Neural progenitor cell (in vitro differentiated cells): ENCODE measurements around the gene SAPCD1. TPM values are rescaled to one million over a fixed set of nuclear protein-coding genes. Genes with fewer than 3 reads are reported as not detected.

Experiments used
- DNase-seq: peaks from one replicate; pipeline ENCODE4 v3.0.0-alpha.2; 2016; ENCODE audit warnings: low spot score
- H2AFZ ChIP-seq: fragments of 200-600 bp; sonication (generic); replicated peaks from 2 replicates; pipeline ENCODE4 v1.6.1; 2016; ENCODE audit warnings: antibody characterized with exemption
- H3F3A ChIP-seq: fragments of 200-600 bp; sonication (generic); 2 replicates; pipeline ENCODE4 v1.6.1; 2016; ENCODE audit warnings: antibody characterized with exemption, low read depth
- H3K27ac ChIP-seq: fragments of 200-600 bp; sonication (generic); 2 replicates; pipeline ENCODE4 v1.5.1; 2016; ENCODE audit warnings: mild to moderate bottlenecking
- H3K27me3 ChIP-seq: fragments of 200-600 bp; sonication (generic); 2 replicates; pipeline ENCODE4 v1.6.1; 2016; ENCODE audit warnings: mild to moderate bottlenecking, moderate library complexity
- H3K36me3 ChIP-seq: fragments of 200-600 bp; sonication (generic); 2 replicates; pipeline ENCODE4 v1.5.1; 2016
- H3K4me1 ChIP-seq: fragments of 200-600 bp; sonication (generic); 2 replicates; pipeline ENCODE4 v1.6.1; 2016; ENCODE audit warnings: mixed run types
- H3K4me2 ChIP-seq: fragments of 200-600 bp; sonication (generic); 2 replicates; pipeline ENCODE4 v1.6.1; 2016
- H3K4me3 ChIP-seq: fragments of 200-600 bp; sonication (generic); 2 replicates; pipeline ENCODE4 v1.5.1; 2016
- H3K79me2 ChIP-seq: fragments of 200-600 bp; sonication (generic); 2 replicates; pipeline ENCODE4 v1.6.1; 2016; ENCODE audit warnings: low read depth
- H3K9ac ChIP-seq: fragments of 200-600 bp; sonication (generic); 2 replicates; pipeline ENCODE4 v1.6.1; 2016
- H3K9me3 ChIP-seq: fragments of 200-600 bp; sonication (generic); 2 replicates; pipeline ENCODE4 v1.5.1; 2016; ENCODE audit warnings: low read depth
- H4K20me1 ChIP-seq: fragments of 200-600 bp; sonication (generic); 2 replicates; pipeline ENCODE4 v1.6.1; 2016; ENCODE audit warnings: low read depth
- H3K27ac Mint-ChIP-seq: 3 replicates; pipeline ENCODE4 v1.8.0; 2021; ENCODE audit warnings: mixed read lengths
- H3K27me3 Mint-ChIP-seq: 2 replicates; pipeline ENCODE4 v1.8.0; 2022; ENCODE audit warnings: low read depth, mild to moderate bottlenecking, inconsistent platforms, moderate library complexity, mixed read lengths; ENCODE audit not compliant: insufficient read depth
- H3K36me3 Mint-ChIP-seq: 3 replicates; pipeline ENCODE4 v1.8.0; 2021; ENCODE audit warnings: mixed read lengths
- H3K4me1 Mint-ChIP-seq: 3 replicates; pipeline ENCODE4 v1.8.0; 2021; ENCODE audit warnings: mixed read lengths
- H3K4me3 Mint-ChIP-seq: 3 replicates; pipeline ENCODE4 v1.8.0; 2021; ENCODE audit warnings: mild to moderate bottlenecking, moderate library complexity, mixed read lengths
- H3K9me3 Mint-ChIP-seq: 3 replicates; pipeline ENCODE4 v1.8.0; 2020; ENCODE audit warnings: mixed read lengths
- CTCF ChIP-seq: fragments of 200-600 bp; sonication (generic); IDR thresholded peaks from 2 replicates; pipeline ENCODE4 v1.5.1; 2017; ENCODE audit warnings: antibody characterized with exemption, mild to moderate bottlenecking
- EZH2 ChIP-seq: fragments of 200-600 bp; sonication (generic); IDR thresholded peaks from 2 replicates; pipeline ENCODE4 v1.6.1; 2017; ENCODE audit warnings: antibody characterized with exemption, mild to moderate bottlenecking, moderate library complexity
- EZH2phosphoT487 ChIP-seq: fragments of 200-600 bp; sonication (generic); IDR thresholded peaks from 2 replicates; pipeline ENCODE4 v1.6.1; 2017; ENCODE audit warnings: antibody characterized with exemption
- total RNA-seq: library from RNA; depleted of rRNA; stranded (reverse); fragments of >200 nt; gene quantifications from 2 replicates; pipeline ENCODE4 v1.2.3, GENCODE V29; 2015; ENCODE audit warnings: low replicate concordance

Gene SAPCD1
- total RNA-seq, 1 donor from 2014 or later = 11.9 TPM

GRCh38 chr6:31719001-31719400, 43.5 kb upstream of the SAPCD1 start:
- Mint-ChIP-seq H3K4me1 (peaks cover 19% of the 10 kb centered on the region), H3K27me3 (peaks cover 12% of the 10 kb centered on the region), H3K36me3 (peaks cover under 1% of the 10 kb centered on the region), H3K9me3 (no peaks in the 10 kb centered on the region), H3K4me3 (no peak overlapping the region), H3K27ac (no peak overlapping the region)
- Histone ChIP-seq H3K27ac (no peak overlapping the region), H3K79me2 (no peaks in the 10 kb centered on the region), H3K4me2 (no peak overlapping the region), H3K27me3 (no peaks in the 10 kb centered on the region), H3F3A (peaks cover 12% of the 10 kb centered on the region), H3K9ac (no peak overlapping the region), H2AFZ (no peak overlapping the region), H4K20me1 (no peaks in the 10 kb centered on the region), H3K36me3 (no peaks in the 10 kb centered on the region), H3K9me3 (no peaks in the 10 kb centered on the region), H3K4me3 (no peak overlapping the region), H3K4me1 (peaks cover 14% of the 10 kb centered on the region)
- DNase-seq = no peak
- no peak for TF ChIP-seq EZH2
- no peak for TF ChIP-seq CTCF
- no peak for TF ChIP-seq EZH2phosphoT487

- DNase-seq = no peak
Measured at GRCh38 chr6:31720196-31720770, 42.2 kb upstream of the SAPCD1 start.

GRCh38 chr6:31721351-31722020, 41.0 kb upstream of the SAPCD1 start, which contains the start of gene LY6G6C:
Gene LY6G6C (minus strand): TSS chr6:31721746. CDS start chr6:31721679, 67 bp downstream.
- Mint-ChIP-seq H3K27ac (no peak within 1 kb of the TSS), H3K4me1 (peaks cover 17% of the 10 kb centered on the region), H3K27me3 (peaks cover 11% of the 10 kb centered on the region), H3K9me3 (no peaks in the 10 kb centered on the region), H3K4me3 (peak within 1 kb of the TSS; percentile 33), H3K36me3 (peaks cover 15% of the 10 kb centered on the region)
- Histone ChIP-seq H3K4me1 (no peaks in the 10 kb centered on the region), H3K9me3 (no peaks in the 10 kb centered on the region), H2AFZ (no peak within 1 kb of the TSS), H3K27me3 (no peaks in the 10 kb centered on the region), H3K27ac (no peak within 1 kb of the TSS), H3F3A (peaks cover 16% of the 10 kb centered on the region), H3K36me3 (no peaks in the 10 kb centered on the region), H3K79me2 (no peaks in the 10 kb centered on the region), H3K4me3 (no peak within 1 kb of the TSS), H4K20me1 (no peaks in the 10 kb centered on the region), H3K4me2 (no peak within 1 kb of the TSS), H3K9ac (no peak within 1 kb of the TSS)
- TF ChIP-seq EZH2 (no peak), CTCF (no peak), EZH2phosphoT487 (no peak)
- DNase-seq = no peak

More at GRCh38 chr6:31720196-31720770, 42.2 kb upstream of the SAPCD1 start:
- Mint-ChIP-seq H3K36me3 (peaks cover 5% of the 10 kb centered on the region), H3K9me3 (no peaks in the 10 kb centered on the region), H3K4me3 (no peak overlapping the region), H3K27ac (no peak overlapping the region), H3K4me1 (peaks cover 15% of the 10 kb centered on the region), H3K27me3 (peaks cover 9% of the 10 kb centered on the region)
- H3K9ac ChIP-seq = no peak overlapping the region
- no peaks in the 10 kb centered on the region for H3K36me3 ChIP-seq
- H3F3A ChIP-seq = peaks cover 10% of the 10 kb centered on the region
- TF ChIP-seq EZH2phosphoT487 (no peak), CTCF (no peak), EZH2 (no peak)
- no peaks in the 10 kb centered on the region for H3K27me3 ChIP-seq
- no peak overlapping the region for H3K4me2 ChIP-seq
- H3K27ac ChIP-seq = no peak overlapping the region
- no peaks in the 10 kb centered on the region for H3K9me3 ChIP-seq
- H3K4me1 ChIP-seq = peaks cover 2% of the 10 kb centered on the region
- no peaks in the 10 kb centered on the region for H3K79me2 ChIP-seq
- no peak overlapping the region for H2AFZ ChIP-seq
- no peak overlapping the region for H3K4me3 ChIP-seq
- H4K20me1 ChIP-seq = no peaks in the 10 kb centered on the region
